ENCODE data around the gene FKBP5. TPM values are rescaled to one million over a fixed set of nuclear protein-coding genes. Genes with fewer than 3 reads are reported as not detected.
A peak's percentile ranks its signal among the peaks of the same experiment; 100 is the strongest.

The FKBP5 gene
- total and polyA plus RNA-seq, 9 of the 15 experiments (the other 6 are each of a cell fraction or from before 2014, with no cell fraction given) = 32.7 to 151 (median 75.0) TPM

- TF ChIP-seq RFX7 (CRISPR knock-in tag; IDR thresholded peaks at IDR 0.05) (no peak), ZNF124 (CRISPR knock-in tag; IDR thresholded peaks at IDR 0.05) (no peak), RBM34 (IDR thresholded peaks at IDR 0.05; ENCODE audit: borderline replicate concordance, insufficient read depth, low read length) (0 out of 2 replicates have a peak, but pooled peaks have one; percentile 32), NCOR1 (IDR thresholded peaks at IDR 0.05) (peak; percentile 49), JUN (IDR thresholded peaks at IDR 0.05; ENCODE audit: borderline replicate concordance, low read depth, low read length) (peak; percentile 54; the same call in 1 of the 2 replicates), JUN (CRISPR knock-in tag; IDR thresholded peaks at IDR 0.05; ENCODE audit: borderline replicate concordance) (0 out of 2 replicates have a peak, but pooled peaks have one; percentile 21), MAZ (CRISPR knock-in tag; conservative IDR thresholded peaks at IDR 0.05 in 1 of 2, IDR thresholded peaks at IDR 0.05 in 1 of 2) (peak; percentile 96 to 98), POLR2AphosphoS2 (IDR thresholded peaks at IDR 0.05; ENCODE audit: low read length) (no peak), ZBTB26 (CRISPR knock-in tag; IDR thresholded peaks at IDR 0.05) (no peak), RREB1 (CRISPR knock-in tag; IDR thresholded peaks at IDR 0.05) (0 out of 2 replicates have a peak, but pooled peaks have one; percentile 16), RNF2 (IDR thresholded peaks at IDR 0.05) (peak; percentile 97), CREB1 (IDR thresholded peaks at IDR 0.05) (peak; percentile 50; the same call in 1 of the 2 replicates), CREB1 (CRISPR knock-in tag; IDR thresholded peaks at IDR 0.05) (peak; percentile 46; the same call in 1 of the 2 replicates), ATF6 (CRISPR knock-in tag; IDR thresholded peaks at IDR 0.05) (0 out of 2 replicates have a peak, but pooled peaks have one; percentile 39), TAF7 (tag; IDR thresholded peaks at IDR 0.05) (peak; percentile 80), ATF1 (CRISPR knock-in tag; IDR thresholded peaks at IDR 0.05) (no peak), ATF1 (tag; IDR thresholded peaks at IDR 0.05) (peak; percentile 68), SMARCA4 (IDR thresholded peaks at IDR 0.05) (no peak), FOXO4 (CRISPR knock-in tag; IDR thresholded peaks at IDR 0.05) (no peak)
These were observed 39.4 kb upstream of the FKBP5 start (continued) for GRCh38 chr6:35727935-35728682.
